Activated CD4-positive, CD25-positive, alpha-beta regulatory T cell (primary cell): ENCODE results near the gene KRT2.

Experiments
- DNase-seq, 4 experiments: peaks; one replicate each; lab custom pipeline; 2025; lab: John Stamatoyannopoulos, UW

The KRT2 gene

GRCh38 chr12:52615208-52615868 lies 36.7 kb downstream of the KRT2 start:
- no peak for DNase-seq

GRCh38 chr12:52614381-52615207 lies 37.4 kb downstream of the KRT2 start:
- DNase-seq, result no peak

- no peak for DNase-seq
Measured at GRCh38 chr12:52613384-52614030, 38.5 kb downstream of the KRT2 start.

- no peak for DNase-seq
Measured at GRCh38 chr12:52612431-52613383, 39.3 kb downstream of the KRT2 start.

GRCh38 chr12:52611080-52611468 lies 40.9 kb downstream of the KRT2 start:
- no peak for DNase-seq

GRCh38 chr12:52608826-52609630 lies 43.0 kb downstream of the KRT2 start:
- DNase-seq, result no peak

- no peak for DNase-seq
Measured at GRCh38 chr12:52608161-52608560, 43.9 kb downstream of the KRT2 start.

GRCh38 chr12:52607314-52607713 lies 44.7 kb downstream of the KRT2 start:
- DNase-seq, result no peak

GRCh38 chr12:52606581-52607218 lies 45.3 kb downstream of the KRT2 start:
- DNase-seq, result no peak

- DNase-seq, result no peak
Measured at GRCh38 chr12:52606096-52606495, 45.9 kb downstream of the KRT2 start.

GRCh38 chr12:52605542-52605941 lies 46.5 kb downstream of the KRT2 start:
- DNase-seq, result no peak

GRCh38 chr12:52604859-52605258 lies 47.2 kb downstream of the KRT2 start:
- DNase-seq, result no peak

- DNase-seq, result no peak
Measured at GRCh38 chr12:52603314-52603713, 48.7 kb downstream of the KRT2 start.

GRCh38 chr12:52602552-52602951 lies 49.5 kb downstream of the KRT2 start:
- no peak for DNase-seq

GRCh38 chr12:52601671-52602070 lies 50.3 kb downstream of the KRT2 start:
- no peak for DNase-seq

GRCh38 chr12:52600941-52601481 lies 51.0 kb downstream of the KRT2 start, which contains the start of gene KRT72:
Gene KRT72 (minus strand): TSS chr12:52601463. CDS start chr12:52601452, 11 bp downstream.
- no peak for DNase-seq

- no peak for DNase-seq
Measured at GRCh38 chr12:52600475-52600874, 51.5 kb downstream of the KRT2 start.

- no peak for DNase-seq
Measured at GRCh38 chr12:52600071-52600470, 51.9 kb downstream of the KRT2 start.

GRCh38 chr12:52598966-52599365 lies 53.0 kb downstream of the KRT2 start:
- no peak for DNase-seq
